Mesothelial cell of epicardium (in vitro differentiated cells): ENCODE data around the gene CPLX1. TPM values are rescaled to one million over a fixed set of nuclear protein-coding genes. Genes with fewer than 3 reads are reported as not detected.

Experiments used
- DNase-seq, 2 experiments: peaks; one replicate each; pipeline ENCODE4 v3.0.0; 2021; ENCODE audit warnings: low spot score in 2 of 2; ENCODE audit not compliant: unreplicated experiment in 2 of 2
- H3K27ac Mint-ChIP-seq: 2 replicates; pipeline ENCODE4 v1.8.0; 2021; ENCODE audit warnings: mixed read lengths
- H3K27me3 Mint-ChIP-seq: 2 replicates; pipeline ENCODE4 v1.8.0; 2021; ENCODE audit warnings: low read depth, mixed read lengths
- H3K36me3 Mint-ChIP-seq: 2 replicates; pipeline ENCODE4 v1.8.0; 2021; ENCODE audit warnings: mixed read lengths
- H3K4me1 Mint-ChIP-seq: 2 replicates; pipeline ENCODE4 v1.8.0; 2021; ENCODE audit warnings: mixed read lengths
- H3K4me3 Mint-ChIP-seq: 2 replicates; pipeline ENCODE4 v1.8.0; 2021; ENCODE audit warnings: mild to moderate bottlenecking, moderate library complexity, mixed read lengths
- H3K9me3 Mint-ChIP-seq: 2 replicates; pipeline ENCODE4 v1.8.0; 2021; ENCODE audit warnings: mixed read lengths
- total RNA-seq: library from RNA; stranded (reverse); gene quantifications from 3 replicates; pipeline ENCODE4 v1.2.1, GENCODE V29; 2021
- TF ChIP-seq, protein P1 (sequence below): fragments of 200-600 bp; sonication (generic); IDR thresholded peaks from one replicate; pipeline ENCODE4 v1.5.0; 2021; ENCODE audit warnings: antibody characterized with exemption; ENCODE audit not compliant: unreplicated experiment

The CPLX1 gene
- total RNA-seq, 1 donor from 2014 or later = 4.6 TPM

DNA sequence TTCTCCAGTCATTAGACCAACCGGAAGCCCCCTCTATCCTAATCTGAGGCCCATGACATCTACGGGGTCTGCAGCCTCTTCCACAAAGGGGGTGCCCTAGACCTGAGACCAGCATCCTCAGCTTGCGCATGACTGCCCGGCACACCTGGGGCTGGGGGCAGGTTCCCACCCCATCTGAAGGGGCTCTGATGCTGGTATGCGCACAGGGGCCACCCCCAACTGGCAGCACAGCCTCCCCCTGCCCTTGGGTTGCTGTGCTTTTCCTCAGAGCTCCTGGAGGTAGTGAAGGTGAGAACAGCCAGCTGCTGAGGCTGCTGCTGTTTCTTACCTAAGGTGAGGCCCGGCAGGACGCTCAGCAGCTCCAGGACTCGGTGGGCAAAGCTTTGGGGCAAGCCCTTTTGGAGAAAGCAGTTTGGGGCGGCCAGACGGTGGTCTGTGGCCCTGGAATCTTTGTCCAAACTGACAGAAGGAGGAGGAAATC, 18.9 kb upstream of the CPLX1 start:
- Mint-ChIP-seq H3K27me3 (no peaks in the 10 kb centered on the region), H3K27ac (no peak overlapping the region), H3K9me3 (peaks cover 16% of the 10 kb centered on the region), H3K36me3 (peaks cover 27% of the 10 kb centered on the region), H3K4me3 (no peak overlapping the region), H3K4me1 (peaks cover 5% of the 10 kb centered on the region)
- TF ChIP-seq, protein P1, sequence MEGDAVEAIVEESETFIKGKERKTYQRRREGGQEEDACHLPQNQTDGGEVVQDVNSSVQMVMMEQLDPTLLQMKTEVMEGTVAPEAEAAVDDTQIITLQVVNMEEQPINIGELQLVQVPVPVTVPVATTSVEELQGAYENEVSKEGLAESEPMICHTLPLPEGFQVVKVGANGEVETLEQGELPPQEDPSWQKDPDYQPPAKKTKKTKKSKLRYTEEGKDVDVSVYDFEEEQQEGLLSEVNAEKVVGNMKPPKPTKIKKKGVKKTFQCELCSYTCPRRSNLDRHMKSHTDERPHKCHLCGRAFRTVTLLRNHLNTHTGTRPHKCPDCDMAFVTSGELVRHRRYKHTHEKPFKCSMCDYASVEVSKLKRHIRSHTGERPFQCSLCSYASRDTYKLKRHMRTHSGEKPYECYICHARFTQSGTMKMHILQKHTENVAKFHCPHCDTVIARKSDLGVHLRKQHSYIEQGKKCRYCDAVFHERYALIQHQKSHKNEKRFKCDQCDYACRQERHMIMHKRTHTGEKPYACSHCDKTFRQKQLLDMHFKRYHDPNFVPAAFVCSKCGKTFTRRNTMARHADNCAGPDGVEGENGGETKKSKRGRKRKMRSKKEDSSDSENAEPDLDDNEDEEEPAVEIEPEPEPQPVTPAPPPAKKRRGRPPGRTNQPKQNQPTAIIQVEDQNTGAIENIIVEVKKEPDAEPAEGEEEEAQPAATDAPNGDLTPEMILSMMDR = no peak
- DNase-seq = no peak

DNA sequence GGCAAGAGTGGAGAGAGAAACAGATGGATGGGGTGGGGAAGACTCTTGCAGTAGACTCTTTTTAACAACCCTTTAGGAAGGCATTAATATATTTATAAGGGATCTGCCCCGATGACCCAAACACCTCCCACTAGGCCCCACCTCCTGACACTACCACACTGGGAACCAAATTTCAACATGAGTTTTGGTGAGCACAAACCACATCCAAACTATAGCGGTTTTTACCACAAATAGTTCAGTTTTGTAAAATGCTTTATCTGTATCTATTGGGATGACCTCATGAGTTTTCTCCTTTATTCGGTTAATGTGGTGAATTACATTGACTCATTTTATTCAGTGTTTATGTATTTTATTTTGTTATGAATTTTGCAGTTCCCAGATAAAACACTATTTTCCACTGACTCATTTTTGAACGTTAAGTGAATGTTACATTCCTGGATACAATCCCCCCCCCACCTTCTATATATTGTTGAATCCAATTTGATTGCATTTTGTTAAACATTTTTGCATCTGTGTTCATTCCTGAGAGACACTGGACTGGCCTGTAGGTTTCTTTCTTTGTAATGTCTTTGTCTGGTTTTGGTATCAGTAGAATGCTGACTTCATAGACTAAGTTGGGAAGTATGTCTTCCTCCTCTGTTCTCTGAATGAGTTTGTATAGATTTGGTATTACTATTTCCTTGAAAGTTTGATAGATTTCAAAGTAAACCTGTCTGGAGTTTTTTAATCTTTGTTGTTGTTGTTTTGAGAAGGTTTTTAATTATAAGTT, 13.9 kb upstream of the CPLX1 start:
- DNase-seq = no peak
- H3K27me3 Mint-ChIP-seq = no peaks in the 10 kb centered on the region
- no peak overlapping the region for H3K4me3 Mint-ChIP-seq
- no peak overlapping the region for H3K27ac Mint-ChIP-seq
- no peaks in the 10 kb centered on the region for H3K4me1 Mint-ChIP-seq
- H3K36me3 Mint-ChIP-seq = peaks cover 27% of the 10 kb centered on the region
- peaks cover 33% of the 10 kb centered on the region for H3K9me3 Mint-ChIP-seq
- TF ChIP-seq, protein P1 = no peak

DNA sequence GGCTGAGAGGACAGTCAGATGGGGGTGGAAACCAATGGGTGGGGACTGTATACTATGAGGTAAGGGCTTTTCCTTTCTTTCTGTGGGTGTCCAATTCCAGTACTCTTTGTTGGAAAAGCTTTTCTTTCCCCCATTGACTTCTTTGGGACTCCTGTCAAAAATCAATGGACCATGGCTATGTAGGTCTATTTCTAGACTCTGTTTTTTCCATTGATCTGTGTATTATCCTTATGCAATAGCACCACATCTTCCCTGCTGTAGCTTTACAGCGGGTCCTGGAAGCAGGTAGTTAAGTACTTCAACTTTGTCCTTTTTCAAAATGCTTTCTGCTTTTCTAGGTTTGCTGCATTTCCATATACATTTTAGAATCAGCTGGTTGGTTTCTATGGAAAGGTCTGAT, 11.8 kb upstream of the CPLX1 start:
- H3K4me1 Mint-ChIP-seq = no peaks in the 10 kb centered on the region
- DNase-seq = no peak
- H3K27ac Mint-ChIP-seq = no peak overlapping the region
- no peak overlapping the region for H3K4me3 Mint-ChIP-seq
- H3K9me3 Mint-ChIP-seq = peaks cover 33% of the 10 kb centered on the region
- TF ChIP-seq, protein P1 = no peak
- H3K36me3 Mint-ChIP-seq = peaks cover 22% of the 10 kb centered on the region
- H3K27me3 Mint-ChIP-seq = peaks cover 4% of the 10 kb centered on the region

DNA sequence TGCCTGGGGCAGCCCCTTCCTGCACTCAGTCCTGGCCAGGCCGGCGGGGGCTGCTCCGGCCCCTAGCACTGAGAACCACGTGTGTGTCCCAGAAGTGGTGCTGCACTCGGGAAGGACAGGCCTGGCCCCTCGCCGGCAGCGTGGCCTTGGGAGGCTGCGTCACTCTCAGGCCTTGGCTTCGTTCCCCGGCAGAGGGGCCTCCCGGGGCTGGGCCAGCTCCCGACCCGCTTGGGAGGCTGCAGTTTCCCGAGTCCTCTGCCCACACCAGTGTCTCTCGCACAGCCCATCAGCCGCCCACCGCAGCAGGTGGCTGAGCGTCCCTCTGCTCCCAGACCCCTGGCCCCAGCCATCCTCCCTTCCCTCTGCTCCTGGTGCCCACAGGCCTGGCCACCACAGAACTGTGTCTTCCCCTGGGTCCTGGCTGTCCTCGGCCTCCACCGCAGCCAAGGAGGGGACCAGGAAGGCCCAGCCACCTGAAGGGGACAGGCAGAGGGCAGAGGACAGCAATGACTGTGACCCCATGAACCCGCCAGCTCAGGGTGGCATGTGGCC, 10.9 kb upstream of the CPLX1 start:
- TF ChIP-seq, protein P1 = no peak
- H3K36me3 Mint-ChIP-seq = peaks cover 16% of the 10 kb centered on the region
- no peak overlapping the region for H3K4me3 Mint-ChIP-seq
- H3K27me3 Mint-ChIP-seq = peaks cover 4% of the 10 kb centered on the region
- no peak for DNase-seq
- H3K27ac Mint-ChIP-seq = no peak overlapping the region
- no peaks in the 10 kb centered on the region for H3K4me1 Mint-ChIP-seq
- peaks cover 30% of the 10 kb centered on the region for H3K9me3 Mint-ChIP-seq

DNA sequence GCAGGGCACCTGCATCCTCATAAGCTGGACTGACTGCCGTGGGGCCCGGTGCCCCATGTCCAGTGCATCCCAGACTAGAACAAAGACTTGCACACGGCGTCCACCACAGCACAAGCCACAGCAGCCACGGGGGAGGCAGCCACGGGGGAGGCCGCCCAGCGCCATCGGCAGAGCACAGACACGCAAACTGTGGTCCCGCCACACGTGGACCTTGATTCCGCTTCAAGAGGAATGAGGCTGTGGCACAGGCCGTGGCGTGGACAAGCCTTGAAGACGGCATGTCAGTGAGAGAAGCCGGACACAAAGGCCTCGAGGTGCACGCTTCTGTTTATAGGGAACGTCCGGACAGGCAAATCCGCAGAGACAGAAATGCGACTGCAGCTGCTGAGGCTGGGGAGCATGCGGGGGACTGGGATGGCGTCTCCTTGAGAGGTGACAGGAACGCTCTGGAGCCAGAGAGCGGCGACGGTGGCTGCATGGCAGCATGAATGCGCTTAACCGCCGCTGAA, 10.1 kb upstream of the CPLX1 start:
- H3K27ac Mint-ChIP-seq = no peak overlapping the region
- peaks cover 6% of the 10 kb centered on the region for H3K27me3 Mint-ChIP-seq
- no peak for DNase-seq

More for the DNA sequence above, 10.1 kb upstream of the CPLX1 start:
- Mint-ChIP-seq H3K9me3 (peaks cover 27% of the 10 kb centered on the region), H3K4me1 (no peaks in the 10 kb centered on the region), H3K4me3 (no peak overlapping the region), H3K36me3 (peaks cover 13% of the 10 kb centered on the region)
- TF ChIP-seq, protein P1 = no peak
